AG04450 (cell line): ENCODE measurements around the gene ZNF446. TPM values are rescaled to one million over a fixed set of nuclear protein-coding genes. Genes with fewer than 3 reads are reported as not detected.
"Not testable (repeated sequence)": the region's sequence is repeated elsewhere in the genome, so short reads cannot be mapped to it uniquely, and the experiment has no call there.

Source experiments
- CTCF ChIA-PET: fragments of 300-600, 350-600 bp; formaldehyde crosslinking; extraction: SDS; loops from one replicate; lab custom pipeline; 2022; ENCODE audit warnings: antibody characterized with exemption, inconsistent platforms; lab: Charles Lee
- POLR2A ChIA-PET: fragments of 350-600 bp; formaldehyde crosslinking; extraction: SDS; loops from one replicate; lab custom pipeline; 2021; ENCODE audit warnings: antibody characterized with exemption, inconsistent platforms; lab: Yijun Ruan, JAX
- DNase-seq: peaks from one replicate; pipeline ENCODE4 v3.0.0-alpha.2; 2011; ENCODE audit warnings: low read depth, low spot score
- H3K27ac ChIP-seq: one replicate; pipeline ENCODE4 v1.5.1; 2012; ENCODE audit warnings: low read depth, low read length, control low read depth
- H3K27me3 ChIP-seq: one replicate; pipeline ENCODE4 v1.6.0; 2012; ENCODE audit warnings: low read length; ENCODE audit not compliant: control insufficient read depth, insufficient read depth
- H3K4me3 ChIP-seq: 2 replicates; pipeline ENCODE4 v1.5.1; 2011; ENCODE audit warnings: mild to moderate bottlenecking, low read depth, low read length, control low read depth
- H3K9me3 ChIP-seq: 2 replicates; pipeline ENCODE4 v1.5.1; 2012; ENCODE audit warnings: low read length; ENCODE audit not compliant: control insufficient read depth, insufficient read depth
- polyA plus RNA-seq: library from polyadenylated mRNA; depleted of rRNA; stranded (reverse); fragments of >200 nt; gene quantifications from 2 replicates; pipeline ENCODE4 v1.2.3, GENCODE V29; 2011
- TF ChIP-seq, protein P1 (sequence below): IDR thresholded peaks from 2 replicates; pipeline ENCODE4 v1.5.1; 2011; ENCODE audit warnings: low read depth, low read length, control low read depth, inconsistent platforms

The ZNF446 gene
- polyA plus RNA-seq, 1 experiment: 3.7 TPM

GRCh38 chr19:58439576-58440554 is 36.3 kb upstream of the ZNF446 start, which contains the start of gene ZNF132:
Gene ZNF132, minus strand, starts transcription at chr19:58440153. Its CDS starts 332 bp downstream, at chr19:58439821.
- CTCF ChIA-PET: no interaction called here
- H3K9me3 ChIP-seq: peaks cover 70% of the 10 kb centered on the region
- peak within 1 kb of the TSS; percentile 90 for H3K27ac ChIP-seq
- POLR2A ChIA-PET: interaction anchor here (0.6 to 1.0 kb wide), 4 partner anchors 12 to 31 kb away, joined by 3 to 7 read pairs (median 4); partner anchors contain the start of genes ZNF324B and ZNF584
- TF ChIP-seq, protein P1, sequence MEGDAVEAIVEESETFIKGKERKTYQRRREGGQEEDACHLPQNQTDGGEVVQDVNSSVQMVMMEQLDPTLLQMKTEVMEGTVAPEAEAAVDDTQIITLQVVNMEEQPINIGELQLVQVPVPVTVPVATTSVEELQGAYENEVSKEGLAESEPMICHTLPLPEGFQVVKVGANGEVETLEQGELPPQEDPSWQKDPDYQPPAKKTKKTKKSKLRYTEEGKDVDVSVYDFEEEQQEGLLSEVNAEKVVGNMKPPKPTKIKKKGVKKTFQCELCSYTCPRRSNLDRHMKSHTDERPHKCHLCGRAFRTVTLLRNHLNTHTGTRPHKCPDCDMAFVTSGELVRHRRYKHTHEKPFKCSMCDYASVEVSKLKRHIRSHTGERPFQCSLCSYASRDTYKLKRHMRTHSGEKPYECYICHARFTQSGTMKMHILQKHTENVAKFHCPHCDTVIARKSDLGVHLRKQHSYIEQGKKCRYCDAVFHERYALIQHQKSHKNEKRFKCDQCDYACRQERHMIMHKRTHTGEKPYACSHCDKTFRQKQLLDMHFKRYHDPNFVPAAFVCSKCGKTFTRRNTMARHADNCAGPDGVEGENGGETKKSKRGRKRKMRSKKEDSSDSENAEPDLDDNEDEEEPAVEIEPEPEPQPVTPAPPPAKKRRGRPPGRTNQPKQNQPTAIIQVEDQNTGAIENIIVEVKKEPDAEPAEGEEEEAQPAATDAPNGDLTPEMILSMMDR: no peak
- peak; percentile 99 for DNase-seq
- H3K4me3 ChIP-seq: peak within 1 kb of the TSS; percentile 93
- H3K27me3 ChIP-seq: no peaks in the 10 kb centered on the region

GRCh38 chr19:58440556-58440955 is 35.6 kb upstream of the ZNF446 start:
- Histone ChIP-seq H3K27me3 (peaks cover 3% of the 10 kb centered on the region), H3K9me3 (peaks cover 64% of the 10 kb centered on the region), H3K27ac (peak overlapping the region; percentile 90), H3K4me3 (peak overlapping the region; percentile 93)
- no peak for DNase-seq
- ChIA-PET POLR2A (interaction anchor here (1.0 kb wide), 3 partner anchors 11 to 32 kb away, joined by 3 to 7 read pairs (median 6); partner anchors contain the start of genes ZNF324B and ZNF584), CTCF (no interaction called here)
- TF ChIP-seq, protein P1: no peak

GRCh38 chr19:58442986-58443385 is 33.2 kb upstream of the ZNF446 start:
- H3K4me3 ChIP-seq, H3K27me3 ChIP-seq, CTCF ChIA-PET, H3K27ac ChIP-seq, DNase-seq: not testable (repeated sequence)
- H3K9me3 ChIP-seq: peaks cover 41% of the 10 kb centered on the region
- POLR2A ChIA-PET: interaction anchor here (0.7 kb wide), 1 partner anchor 34 kb away, joined by 3 read pairs; the partner anchor contains the start of gene ZNF584

DNA sequence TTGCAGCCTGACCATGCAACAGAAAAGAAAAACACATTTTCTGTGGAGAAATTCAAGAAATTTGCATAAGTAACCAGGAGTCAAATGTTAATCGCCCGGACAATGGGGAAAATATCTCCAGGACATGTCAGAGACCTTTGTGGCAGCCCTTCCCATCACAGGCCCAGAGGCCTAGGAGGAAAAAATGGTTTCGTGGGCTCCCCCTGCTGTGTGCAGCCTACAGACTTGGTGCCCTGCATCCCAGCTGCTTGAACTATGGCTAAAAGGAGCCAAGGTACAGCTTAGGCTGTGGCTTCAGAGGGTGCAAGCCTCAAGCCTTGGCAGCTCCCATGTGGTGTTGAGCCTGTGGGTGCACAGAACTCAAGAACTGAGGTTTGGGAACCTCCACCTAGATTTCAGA is 27.3 kb upstream of the ZNF446 start:
- H3K9me3 ChIP-seq, CTCF ChIA-PET, H3K27ac ChIP-seq, POLR2A ChIA-PET, H3K4me3 ChIP-seq, H3K27me3 ChIP-seq, DNase-seq: not testable (repeated sequence)

GRCh38 chr19:58449980-58450379 is 26.2 kb upstream of the ZNF446 start:
- POLR2A ChIA-PET, H3K4me3 ChIP-seq, H3K27ac ChIP-seq, CTCF ChIA-PET, H3K27me3 ChIP-seq, H3K9me3 ChIP-seq, DNase-seq: not testable (repeated sequence)

- DNase-seq: no peak
- POLR2A ChIA-PET: interaction anchor here (0.5 to 1.2 kb wide), 5 partner anchors 10 to 93 kb away, joined by 3 to 7 read pairs (median 4); partner anchors contain the start of genes TRIM28, ZBTB45, ZNF132 and ZNF584
These were observed 25.2 kb upstream of the ZNF446 start for GRCh38 chr19:58450856-58451357.

More at GRCh38 chr19:58450856-58451357, 25.2 kb upstream of the ZNF446 start:
- Histone ChIP-seq H3K9me3 (peaks cover 9% of the 10 kb centered on the region; the same call in 1 of the 2 replicates), H3K27me3 (peaks cover 2% of the 10 kb centered on the region), H3K27ac (no peak overlapping the region), H3K4me3 (peak overlapping the region; percentile 69)
- TF ChIP-seq, protein P1: no peak
- CTCF ChIA-PET: interaction anchor here (1.1 kb wide), 1 partner anchor 10 kb away, joined by 3 read pairs; no protein-coding TSS in a partner anchor
